ENCODE results near the gene PARD3.
"Not testable (repeated sequence)": the region's sequence is repeated elsewhere in the genome, so short reads cannot be mapped to it uniquely, and the experiment has no call there.

The PARD3 gene

GRCh38 chr10:34382626-34383025, 432.5 kb downstream of the PARD3 start:
- DNase-seq (ENCODE audit: low read depth): no peak

DNA sequence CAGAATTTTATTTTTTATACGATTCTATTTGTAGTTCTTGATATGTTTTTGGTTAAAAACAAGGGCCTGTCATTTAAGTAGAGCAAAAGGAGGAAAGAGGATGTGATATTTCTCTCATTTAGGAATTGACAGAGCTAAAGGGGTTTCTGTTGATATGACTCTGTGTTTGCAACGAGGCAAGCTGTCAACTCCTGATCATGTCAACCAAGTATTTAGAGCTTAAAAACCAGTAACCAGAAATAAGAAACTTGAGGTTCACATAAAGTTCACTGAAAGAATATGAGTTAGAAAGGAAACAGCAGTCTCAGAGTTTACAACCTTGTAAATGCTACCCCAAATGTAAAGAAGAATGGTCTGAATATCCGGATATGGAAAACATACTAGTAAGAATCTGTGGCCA, 434.2 kb downstream of the PARD3 start:
- no peak for DNase-seq (ENCODE audit: low read depth)

GRCh38 chr10:34378297-34378696, 436.8 kb downstream of the PARD3 start:
- DNase-seq (ENCODE audit: low read depth): no peak

- DNase-seq (ENCODE audit: low read depth): no peak
Measured at GRCh38 chr10:34377833-34378232, 437.3 kb downstream of the PARD3 start.

DNA sequence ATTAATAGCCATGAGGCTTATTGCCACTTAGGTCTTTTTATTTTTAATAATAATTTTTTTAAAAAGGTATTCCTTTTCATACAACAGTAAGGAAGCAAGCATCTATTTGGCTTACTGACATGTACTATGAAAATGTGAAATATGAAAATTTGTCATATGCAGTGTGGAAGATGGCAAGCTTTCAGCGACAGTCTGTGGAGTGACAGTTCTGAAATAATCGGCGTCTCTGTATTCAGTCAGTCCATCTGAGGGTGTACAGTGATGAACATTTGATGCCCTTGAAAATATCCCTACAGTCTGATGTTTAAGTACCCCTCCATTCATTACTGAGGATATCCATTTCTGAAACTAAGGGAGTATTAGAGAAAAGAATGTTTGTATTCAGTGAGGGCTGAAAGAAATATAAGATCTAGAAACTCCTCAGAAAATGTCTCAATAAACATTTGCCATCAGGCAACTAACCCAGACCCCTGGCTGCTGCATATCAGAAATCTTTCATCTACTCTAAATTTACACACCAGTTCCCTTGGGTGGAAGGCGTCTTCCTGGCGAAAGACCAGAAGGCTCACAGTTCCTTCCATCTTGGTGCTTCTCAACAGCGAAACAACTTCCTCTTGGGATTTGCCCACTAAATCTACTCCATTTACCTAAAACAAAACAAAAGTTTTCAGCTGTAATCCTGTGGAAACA, 440.6 kb downstream of the PARD3 start:
- no peak for DNase-seq (ENCODE audit: low read depth)

DNA sequence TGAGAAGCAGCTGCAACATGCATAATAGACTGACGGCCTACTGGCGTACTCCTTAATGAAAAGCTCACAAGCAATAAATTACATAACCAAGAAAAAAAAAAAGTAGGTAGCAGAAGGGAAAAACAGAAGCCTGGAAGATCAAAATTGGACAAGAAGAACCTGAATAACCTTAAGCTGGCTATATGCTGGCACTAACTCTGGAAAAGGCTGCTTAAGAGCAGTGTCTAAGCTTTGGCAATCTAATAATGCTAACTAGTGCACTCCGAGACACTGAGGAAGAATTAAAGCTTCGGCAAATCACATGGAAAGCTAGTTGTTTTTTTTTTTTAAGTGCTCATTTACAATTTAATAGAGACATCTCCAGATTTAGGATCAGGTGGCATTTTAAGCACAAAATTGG, 441.9 kb downstream of the PARD3 start:
- DNase-seq (ENCODE audit: low read depth): no peak

GRCh38 chr10:34372509-34372908, 442.6 kb downstream of the PARD3 start:
- DNase-seq (ENCODE audit: low read depth): no peak

GRCh38 chr10:34370126-34370525, 445.0 kb downstream of the PARD3 start:
- no peak for DNase-seq (ENCODE audit: low read depth)

DNA sequence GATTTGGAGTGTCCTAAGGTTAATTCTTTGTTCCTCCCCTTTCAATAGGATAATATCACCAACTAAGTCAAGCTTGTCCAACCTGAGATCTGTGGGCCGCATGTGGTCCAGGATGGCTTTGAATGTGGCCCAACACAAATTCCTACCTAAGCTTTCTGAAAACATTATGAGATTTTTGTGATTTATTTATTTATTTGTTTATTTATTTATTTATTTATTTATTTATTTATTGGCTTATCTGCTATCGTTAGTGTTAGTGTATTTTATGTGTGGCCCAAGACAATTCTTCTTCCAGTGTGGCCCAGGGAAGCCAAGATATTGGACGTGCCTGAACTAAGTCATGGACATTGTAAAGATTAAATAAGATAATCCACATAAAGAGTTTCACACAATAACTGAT, 446.0 kb downstream of the PARD3 start:
- DNase-seq (ENCODE audit: low read depth): no peak

DNA sequence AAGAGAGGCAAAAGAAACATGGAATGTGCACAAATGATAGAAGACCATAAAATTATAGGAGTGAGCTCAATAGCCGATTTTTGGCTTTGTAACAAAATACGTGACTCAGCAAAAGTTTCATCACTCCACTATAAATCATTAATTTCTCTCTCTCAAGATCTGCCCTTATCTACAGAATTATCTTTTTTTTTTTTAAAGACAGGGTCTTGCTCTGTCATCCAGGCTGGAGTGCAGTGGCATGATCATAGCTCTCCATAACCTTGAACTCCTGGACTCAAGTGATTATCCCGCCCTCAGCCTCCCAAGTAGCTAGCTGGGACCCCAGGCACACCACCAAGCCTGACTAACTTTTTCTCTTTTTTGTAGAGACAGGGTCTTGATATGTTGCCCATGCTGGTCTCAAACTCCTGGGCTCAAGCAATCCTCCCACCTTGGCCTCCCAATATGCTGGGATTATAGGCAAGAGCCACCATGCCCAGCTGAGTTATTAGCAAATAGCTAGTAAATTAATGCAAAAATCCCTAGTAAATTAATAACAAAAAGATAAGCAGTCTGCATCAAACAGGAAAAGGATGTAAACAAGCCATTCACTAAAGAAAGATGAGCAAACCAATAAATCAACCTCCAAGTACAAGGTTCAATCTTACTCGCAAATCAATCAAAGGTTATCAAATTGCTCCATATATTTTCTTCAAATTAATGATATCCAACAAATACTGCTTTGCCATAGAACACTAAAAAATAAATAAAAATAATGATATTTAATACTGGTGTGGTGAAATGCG, 450.7 kb downstream of the PARD3 start:
- no peak for DNase-seq (ENCODE audit: low read depth)

GRCh38 chr10:34360984-34361383, 454.1 kb downstream of the PARD3 start:
- no peak for DNase-seq (ENCODE audit: low read depth)

DNA sequence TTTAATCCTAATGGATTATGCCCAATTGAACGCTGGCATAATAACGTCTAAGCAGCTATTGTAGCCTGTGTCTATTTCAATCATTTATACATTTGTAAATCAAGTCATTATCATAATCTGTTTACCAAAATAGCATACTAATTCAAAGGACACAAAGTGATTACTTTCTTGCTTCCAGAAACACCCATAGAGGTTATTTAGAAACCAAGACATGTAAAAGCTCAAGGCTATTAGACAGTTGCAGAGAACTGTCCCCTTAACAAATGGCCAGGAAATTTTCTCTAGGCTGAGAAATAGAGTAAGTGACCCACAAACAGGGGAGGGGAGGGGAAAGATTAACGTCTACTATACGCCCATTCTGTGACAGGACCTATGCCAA, 455.7 kb downstream of the PARD3 start:
- no peak for DNase-seq (ENCODE audit: low read depth)

DNA sequence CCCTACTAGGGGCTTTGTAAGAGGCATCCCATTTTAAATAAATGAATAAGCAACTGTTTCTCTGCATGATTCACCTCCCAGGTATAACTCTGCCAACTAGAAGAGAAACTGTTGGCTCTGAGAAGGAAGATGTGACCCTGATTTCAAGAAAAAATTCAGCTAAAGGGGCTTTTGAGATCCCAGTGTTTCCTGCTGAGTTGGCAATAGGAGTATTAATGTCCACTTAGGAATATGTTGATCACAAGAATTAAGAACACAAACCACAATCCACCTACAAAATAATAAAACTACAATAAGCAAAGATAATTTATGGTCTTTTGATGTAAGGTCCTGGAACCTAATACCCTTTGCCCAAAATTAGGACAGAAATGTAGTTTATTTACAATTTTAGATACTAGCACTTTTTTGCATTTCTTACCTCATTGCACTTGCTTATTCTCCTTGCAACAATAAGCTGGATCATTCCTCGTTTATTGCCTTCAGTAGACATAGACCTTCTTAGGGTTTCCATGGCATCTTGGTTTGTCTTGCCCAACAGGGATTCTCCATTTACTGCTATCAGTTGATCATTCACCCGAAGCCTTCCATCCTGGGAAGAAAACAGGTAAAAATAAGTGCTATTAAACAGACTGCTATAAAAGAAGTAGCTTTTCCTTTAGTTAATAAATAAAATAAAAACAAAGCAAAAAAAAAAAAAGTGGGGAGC, 456.2 kb downstream of the PARD3 start:
- DNase-seq (ENCODE audit: low read depth): no peak

DNA sequence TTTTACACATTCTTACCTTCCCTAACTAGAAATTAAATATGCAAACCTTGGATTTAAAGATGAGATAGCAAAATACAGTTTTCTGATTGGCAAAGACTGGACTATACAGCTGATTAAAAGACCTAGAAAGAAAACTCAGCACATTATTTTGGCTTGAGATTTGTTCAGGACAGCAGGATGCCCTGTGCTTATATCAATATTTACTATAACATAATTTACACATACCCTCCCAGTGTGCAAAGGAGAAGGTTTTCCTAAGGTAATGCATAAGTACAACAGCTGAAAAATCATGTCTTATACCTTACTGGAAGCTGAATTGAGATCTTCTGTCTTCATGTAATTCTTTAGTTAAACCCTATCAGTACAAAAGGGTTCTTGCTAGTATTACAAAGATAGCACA, 458.6 kb downstream of the PARD3 start:
- DNase-seq (ENCODE audit: low read depth): no peak

DNA sequence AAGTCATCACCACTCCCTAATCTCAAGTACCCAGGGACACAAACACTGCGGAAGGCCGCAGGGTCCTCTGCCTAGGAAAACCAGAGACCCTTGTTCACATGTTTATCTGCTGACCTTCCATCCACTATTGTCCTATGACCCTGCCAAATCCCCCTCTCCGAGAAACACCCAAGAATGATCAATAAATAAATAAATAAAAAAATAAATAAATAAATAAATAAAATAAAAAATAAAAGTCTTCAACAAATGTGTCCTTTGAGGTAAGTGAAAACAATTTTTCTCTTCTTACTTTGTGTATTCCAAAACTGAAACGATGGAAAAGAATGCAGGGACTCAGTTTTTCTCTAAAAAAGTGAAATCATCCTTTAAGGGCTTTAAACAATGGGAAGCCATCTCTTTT, 461.6 kb downstream of the PARD3 start:
- DNase-seq (ENCODE audit: low read depth): not testable (repeated sequence)

- not testable (repeated sequence) for DNase-seq (ENCODE audit: low read depth)
Measured at GRCh38 chr10:34352599-34353204, 462.4 kb downstream of the PARD3 start.

- DNase-seq (ENCODE audit: low read depth): no peak
Measured at GRCh38 chr10:34351161-34351560, 463.9 kb downstream of the PARD3 start.

GRCh38 chr10:34348917-34349485, 466.1 kb downstream of the PARD3 start:
- no peak for DNase-seq (ENCODE audit: low read depth)

DNA sequence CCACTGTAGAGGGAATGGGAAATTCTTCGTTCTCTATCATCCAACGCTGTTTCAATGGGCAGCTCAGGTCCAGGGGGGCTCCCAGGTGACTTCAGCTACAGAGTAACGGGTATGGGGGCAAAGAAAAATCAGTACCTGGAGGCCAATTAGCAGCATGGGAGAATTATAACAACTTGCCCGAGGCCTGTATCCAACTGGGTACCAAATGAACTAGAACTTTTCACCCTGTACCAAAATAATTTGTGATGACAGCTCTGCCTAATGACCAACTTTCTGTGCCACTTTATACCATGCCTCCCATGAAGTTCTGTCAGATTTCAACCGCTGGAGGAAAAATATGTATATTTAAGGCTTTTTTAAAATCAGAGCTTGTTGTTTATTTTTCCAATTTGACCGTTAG, 467.1 kb downstream of the PARD3 start:
- DNase-seq (ENCODE audit: low read depth): no peak

DNA sequence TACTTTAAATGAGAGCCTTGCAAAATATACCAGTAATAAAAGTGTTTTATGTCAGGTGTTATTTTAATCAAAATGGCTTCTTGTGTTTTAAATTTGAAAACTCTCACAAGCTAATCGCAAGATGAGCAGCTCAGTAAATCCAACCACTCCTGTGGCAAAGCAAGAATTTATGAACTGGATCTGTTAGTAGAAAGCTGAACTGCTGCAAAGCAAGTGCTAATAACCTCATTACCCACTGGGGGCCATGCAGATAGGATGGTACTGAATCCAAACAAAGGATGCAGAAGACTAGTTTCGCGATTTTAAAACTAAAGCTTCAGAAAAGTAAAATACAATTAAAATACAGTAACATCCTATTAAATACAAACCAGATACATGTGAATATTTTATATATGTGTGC, 468.0 kb downstream of the PARD3 start:
- no peak for DNase-seq (ENCODE audit: low read depth)

DNA sequence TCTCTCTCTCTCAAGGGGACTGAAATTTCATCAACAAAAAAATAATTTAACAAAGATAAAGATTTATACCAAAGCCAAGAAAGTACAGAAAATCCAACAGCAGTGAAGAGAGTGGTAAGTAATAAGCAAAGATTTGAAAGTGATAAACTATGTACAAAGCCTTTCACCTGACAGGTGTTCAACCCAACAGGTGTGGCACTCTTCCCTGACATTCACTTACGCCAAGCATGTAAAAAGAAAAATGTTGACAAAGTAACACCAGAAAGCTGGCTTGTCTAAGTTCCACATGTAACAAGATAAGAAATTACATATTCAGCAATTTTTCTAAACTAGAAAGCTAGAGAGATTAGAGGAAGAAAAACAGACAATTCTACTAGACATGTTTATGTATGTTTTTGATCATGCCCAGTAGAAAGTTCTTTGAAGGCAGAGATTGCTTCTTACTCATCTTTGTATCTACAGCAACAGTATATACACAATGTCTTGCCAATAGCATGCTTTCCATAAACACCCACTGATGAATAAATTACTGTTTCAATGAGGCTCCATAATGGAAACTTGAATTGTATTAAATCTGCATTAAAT, 468.5 kb downstream of the PARD3 start:
- no peak for DNase-seq (ENCODE audit: low read depth)

- DNase-seq (ENCODE audit: low read depth): no peak
Measured at GRCh38 chr10:34345383-34345782, 469.7 kb downstream of the PARD3 start.

Data from activated T-helper 1 cell treated with Interleukin-2 at 50 U/mL for 16 hours (primary cell).